ENCODE results near the gene USP6NL. TPM values are rescaled to one million over a fixed set of nuclear protein-coding genes. Genes with fewer than 3 reads are reported as not detected.

The USP6NL gene
- total RNA-seq, 1 experiment from 2014 or later, result 21.4 TPM

DNA sequence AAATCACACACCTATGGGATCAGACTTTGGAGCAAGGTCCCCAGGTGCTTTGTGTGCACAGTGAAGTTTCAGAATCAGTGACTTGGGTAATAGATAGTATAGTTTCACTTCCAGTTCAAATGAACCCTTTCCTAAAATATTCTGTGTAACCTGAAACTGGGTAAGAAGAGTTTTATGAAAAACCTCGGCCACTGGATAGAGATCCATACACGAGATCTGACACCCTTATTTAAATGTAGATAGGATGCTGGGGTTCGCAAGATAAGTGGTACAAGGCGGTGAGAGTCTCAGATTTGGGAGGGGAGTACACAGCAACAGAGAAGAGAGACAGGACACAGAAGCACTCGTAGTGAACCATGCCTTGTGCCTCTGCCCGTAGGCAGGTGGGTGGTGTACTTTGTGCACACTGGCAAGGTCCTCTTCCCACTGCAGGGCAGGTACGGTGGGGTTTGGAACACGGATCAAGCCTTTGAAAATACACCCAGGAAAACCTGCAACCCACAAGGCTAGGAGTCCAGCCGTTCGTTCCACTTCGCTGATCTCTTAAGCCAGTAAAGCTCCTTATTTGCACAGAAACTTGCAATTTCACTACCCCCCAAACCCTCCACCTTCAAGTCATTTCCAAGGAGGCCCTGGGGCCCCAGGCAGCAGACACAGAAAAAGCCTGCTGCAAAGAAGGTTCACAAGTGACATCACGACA is 162.8 kb downstream of the USP6NL start:
- no peak overlapping the region for H3K4me3 Mint-ChIP-seq
- H3K27me3 Mint-ChIP-seq (ENCODE audit: low read depth), result peaks cover 3% of the 10 kb centered on the region; the same call in 1 of the 2 replicates
- H3K9me3 Mint-ChIP-seq, result no peaks in the 10 kb centered on the region; the same call in 1 of the 2 replicates
- no peak for DNase-seq (ENCODE audit: low spot score)
- H3K36me3 Mint-ChIP-seq, result no peaks in the 10 kb centered on the region
- H3K27ac Mint-ChIP-seq, result no peak overlapping the region
- CTCF ChIA-PET, result interaction anchor here (2.3 to 2.7 kb wide), 2 partner anchors 11 to 24 kb away, joined by 7 to 10 read pairs; no protein-coding TSS in a partner anchor
- POLR2A ChIA-PET, result no interaction called here
- no peak for ATAC-seq
- TF ChIP-seq JAZF1 (CRISPR knock-in tag; IDR thresholded peaks at IDR 0.05) (no peak), CREB1 (CRISPR knock-in tag; IDR thresholded peaks at IDR 0.05) (no peak), NFE2L1 (CRISPR knock-in tag; IDR thresholded peaks at IDR 0.05) (no peak), NFYB (CRISPR knock-in tag; conservative IDR thresholded peaks at IDR 0.05; ENCODE audit: low read depth) (no peak), HMGXB4 (CRISPR knock-in tag; IDR thresholded peaks at IDR 0.05) (no peak), MXD4 (CRISPR knock-in tag; IDR thresholded peaks at IDR 0.05; ENCODE audit: borderline replicate concordance) (no peak), ATF1 (CRISPR knock-in tag; IDR thresholded peaks at IDR 0.05) (no peak), ATF6 (CRISPR knock-in tag; IDR thresholded peaks at IDR 0.05) (no peak)
- TF ChIP-seq, protein P1, sequence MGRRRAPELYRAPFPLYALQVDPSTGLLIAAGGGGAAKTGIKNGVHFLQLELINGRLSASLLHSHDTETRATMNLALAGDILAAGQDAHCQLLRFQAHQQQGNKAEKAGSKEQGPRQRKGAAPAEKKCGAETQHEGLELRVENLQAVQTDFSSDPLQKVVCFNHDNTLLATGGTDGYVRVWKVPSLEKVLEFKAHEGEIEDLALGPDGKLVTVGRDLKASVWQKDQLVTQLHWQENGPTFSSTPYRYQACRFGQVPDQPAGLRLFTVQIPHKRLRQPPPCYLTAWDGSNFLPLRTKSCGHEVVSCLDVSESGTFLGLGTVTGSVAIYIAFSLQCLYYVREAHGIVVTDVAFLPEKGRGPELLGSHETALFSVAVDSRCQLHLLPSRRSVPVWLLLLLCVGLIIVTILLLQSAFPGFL (CRISPR knock-in tag; IDR thresholded peaks at IDR 0.05; ENCODE audit: borderline replicate concordance), result no peak
- TF ChIP-seq, protein P2, sequence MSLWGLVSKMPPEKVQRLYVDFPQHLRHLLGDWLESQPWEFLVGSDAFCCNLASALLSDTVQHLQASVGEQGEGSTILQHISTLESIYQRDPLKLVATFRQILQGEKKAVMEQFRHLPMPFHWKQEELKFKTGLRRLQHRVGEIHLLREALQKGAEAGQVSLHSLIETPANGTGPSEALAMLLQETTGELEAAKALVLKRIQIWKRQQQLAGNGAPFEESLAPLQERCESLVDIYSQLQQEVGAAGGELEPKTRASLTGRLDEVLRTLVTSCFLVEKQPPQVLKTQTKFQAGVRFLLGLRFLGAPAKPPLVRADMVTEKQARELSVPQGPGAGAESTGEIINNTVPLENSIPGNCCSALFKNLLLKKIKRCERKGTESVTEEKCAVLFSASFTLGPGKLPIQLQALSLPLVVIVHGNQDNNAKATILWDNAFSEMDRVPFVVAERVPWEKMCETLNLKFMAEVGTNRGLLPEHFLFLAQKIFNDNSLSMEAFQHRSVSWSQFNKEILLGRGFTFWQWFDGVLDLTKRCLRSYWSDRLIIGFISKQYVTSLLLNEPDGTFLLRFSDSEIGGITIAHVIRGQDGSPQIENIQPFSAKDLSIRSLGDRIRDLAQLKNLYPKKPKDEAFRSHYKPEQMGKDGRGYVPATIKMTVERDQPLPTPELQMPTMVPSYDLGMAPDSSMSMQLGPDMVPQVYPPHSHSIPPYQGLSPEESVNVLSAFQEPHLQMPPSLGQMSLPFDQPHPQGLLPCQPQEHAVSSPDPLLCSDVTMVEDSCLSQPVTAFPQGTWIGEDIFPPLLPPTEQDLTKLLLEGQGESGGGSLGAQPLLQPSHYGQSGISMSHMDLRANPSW (CRISPR knock-in tag; conservative IDR thresholded peaks at IDR 0.05; ENCODE audit: low read depth), result no peak
- TF ChIP-seq, protein P3, sequence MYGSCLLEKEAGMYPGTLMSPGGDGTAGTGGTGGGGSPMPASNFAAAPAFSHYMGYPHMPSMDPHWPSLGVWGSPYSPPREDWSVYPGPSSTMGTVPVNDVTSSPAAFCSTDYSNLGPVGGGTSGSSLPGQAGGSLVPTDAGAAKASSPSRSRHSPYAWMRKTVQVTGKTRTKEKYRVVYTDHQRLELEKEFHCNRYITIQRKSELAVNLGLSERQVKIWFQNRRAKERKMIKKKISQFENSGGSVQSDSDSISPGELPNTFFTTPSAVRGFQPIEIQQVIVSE (CRISPR knock-in tag; IDR thresholded peaks at IDR 0.05; ENCODE audit: borderline replicate concordance), result no peak
- peaks cover 31% of the 10 kb centered on the region for H3K4me1 Mint-ChIP-seq

DNA sequence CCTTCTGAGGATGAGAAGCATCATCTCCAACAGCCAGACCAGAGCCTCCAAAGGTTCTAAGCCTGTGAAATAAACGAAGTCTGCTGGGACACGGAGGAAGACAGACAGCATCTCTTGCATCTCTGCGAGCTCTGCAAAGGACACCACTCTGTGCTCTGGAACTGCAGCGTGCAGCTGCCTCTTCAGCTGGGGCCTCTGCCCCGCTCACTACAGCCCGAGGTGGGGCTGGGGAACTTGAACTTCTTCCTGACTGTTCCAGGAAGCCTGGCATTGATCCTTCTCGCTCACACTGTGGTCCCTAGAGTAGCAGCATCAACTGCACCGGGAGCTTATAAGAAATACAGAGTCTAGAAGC is 163.3 kb downstream of the USP6NL start:
- H3K4me1 Mint-ChIP-seq, result peaks cover 36% of the 10 kb centered on the region
- POLR2A ChIA-PET, result no interaction called here
- no peak overlapping the region for H3K27ac Mint-ChIP-seq
- no peak overlapping the region for H3K4me3 Mint-ChIP-seq
- TF ChIP-seq AR (CRISPR knock-in tag; IDR thresholded peaks at IDR 0.05) (no peak), ETV6 (CRISPR knock-in tag; IDR thresholded peaks at IDR 0.05) (no peak), SMAD4 (CRISPR knock-in tag; IDR thresholded peaks at IDR 0.05) (no peak), ATF1 (CRISPR knock-in tag; IDR thresholded peaks at IDR 0.05) (no peak), ZSCAN18 (CRISPR knock-in tag; IDR thresholded peaks at IDR 0.05) (no peak)
- TF ChIP-seq, protein P4, sequence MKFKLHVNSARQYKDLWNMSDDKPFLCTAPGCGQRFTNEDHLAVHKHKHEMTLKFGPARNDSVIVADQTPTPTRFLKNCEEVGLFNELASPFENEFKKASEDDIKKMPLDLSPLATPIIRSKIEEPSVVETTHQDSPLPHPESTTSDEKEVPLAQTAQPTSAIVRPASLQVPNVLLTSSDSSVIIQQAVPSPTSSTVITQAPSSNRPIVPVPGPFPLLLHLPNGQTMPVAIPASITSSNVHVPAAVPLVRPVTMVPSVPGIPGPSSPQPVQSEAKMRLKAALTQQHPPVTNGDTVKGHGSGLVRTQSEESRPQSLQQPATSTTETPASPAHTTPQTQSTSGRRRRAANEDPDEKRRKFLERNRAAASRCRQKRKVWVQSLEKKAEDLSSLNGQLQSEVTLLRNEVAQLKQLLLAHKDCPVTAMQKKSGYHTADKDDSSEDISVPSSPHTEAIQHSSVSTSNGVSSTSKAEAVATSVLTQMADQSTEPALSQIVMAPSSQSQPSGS (CRISPR knock-in tag; IDR thresholded peaks at IDR 0.05; ENCODE audit: borderline replicate concordance, low read depth), result no peak
- TF ChIP-seq, protein P5, sequence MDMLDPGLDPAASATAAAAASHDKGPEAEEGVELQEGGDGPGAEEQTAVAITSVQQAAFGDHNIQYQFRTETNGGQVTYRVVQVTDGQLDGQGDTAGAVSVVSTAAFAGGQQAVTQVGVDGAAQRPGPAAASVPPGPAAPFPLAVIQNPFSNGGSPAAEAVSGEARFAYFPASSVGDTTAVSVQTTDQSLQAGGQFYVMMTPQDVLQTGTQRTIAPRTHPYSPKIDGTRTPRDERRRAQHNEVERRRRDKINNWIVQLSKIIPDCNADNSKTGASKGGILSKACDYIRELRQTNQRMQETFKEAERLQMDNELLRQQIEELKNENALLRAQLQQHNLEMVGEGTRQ (CRISPR knock-in tag; IDR thresholded peaks at IDR 0.05), result no peak
- CTCF ChIA-PET, result interaction anchor here (2.3 to 2.7 kb wide), 2 partner anchors 10 to 24 kb away, joined by 7 to 10 read pairs; no protein-coding TSS in a partner anchor
- H3K9me3 Mint-ChIP-seq, result no peaks in the 10 kb centered on the region; the same call in 1 of the 2 replicates
- no peaks in the 10 kb centered on the region for H3K36me3 Mint-ChIP-seq
- H3K27me3 Mint-ChIP-seq (ENCODE audit: low read depth), result peaks cover 3% of the 10 kb centered on the region; the same call in 1 of the 2 replicates
- no peak for ATAC-seq
- DNase-seq (ENCODE audit: low spot score), result no peak
